ENCODE results near the gene MOB3A. TPM values are rescaled to one million over a fixed set of nuclear protein-coding genes. Genes with fewer than 3 reads are reported as not detected.

MOB3A gene
- total and polyA plus RNA-seq, 2 of the 8 experiments (the other 6 are each of a cell fraction or from before 2014, with no cell fraction given): 9.2 to 9.6 TPM

- no peak for TF ChIP-seq SUZ12 (IDR thresholded peaks at IDR 0.05; ENCODE audit: low read length)
These were observed 15.7 kb downstream of the MOB3A start (continued) for GRCh38 chr19:2080336-2080988.

All from H1 (cell line).